HepG2 (cell line): ENCODE data around the gene ATG16L2. TPM values are rescaled to one million over a fixed set of nuclear protein-coding genes. Genes with fewer than 3 reads are reported as not detected.

ENCODE experiments used
- AGO2 ChIP-seq: fragments of 200-400 bp; formaldehyde crosslinking; optimal IDR thresholded peaks from 2 replicates; pipeline ENCODE3; 2017; ENCODE audit warnings: mild to moderate bottlenecking, low read depth, low read length, moderate library complexity
- ATF1 ChIP-seq: IDR thresholded peaks from 2 replicates; pipeline ENCODE4 v1.6.1; 2016; ENCODE audit warnings: mild to moderate bottlenecking, control low read depth
- ATF2 ChIP-seq: sonication (generic); formaldehyde crosslinking; IDR thresholded peaks from 2 replicates; pipeline ENCODE4 v1.4.0; 2020; ENCODE audit warnings: missing genetic modification reagents
- CHCHD3 ChIP-seq: sonication (generic); formaldehyde crosslinking; IDR thresholded peaks from 2 replicates; pipeline ENCODE4 v1.8.0; 2022; ENCODE audit warnings: mild to moderate bottlenecking, missing genetic modification reagents, moderate library complexity
- FOXA1 ChIP-seq, 2 experiments: fragments of 450-650 bp in 1 of 2; sonication (generic) in 1 of 2; formaldehyde crosslinking in 1 of 2; IDR thresholded peaks; 2 replicates each; pipeline versions ENCODE4 v1.4.0 to v1.6.1; 2016 to 2020; ENCODE audit warnings: missing genetic modification reagents in 1 of 2
- GATAD2A ChIP-seq: IDR thresholded peaks from 2 replicates; pipeline ENCODE4 v1.6.1; 2016
- HOXD1 ChIP-seq: sonication (generic); formaldehyde crosslinking; IDR thresholded peaks from 2 replicates; pipeline ENCODE4 v1.5.0; 2020; ENCODE audit warnings: missing genetic modification reagents
- KAT7 ChIP-seq: IDR thresholded peaks from 2 replicates; pipeline ENCODE4 v1.6.1; 2018; ENCODE audit warnings: borderline replicate concordance, missing compliant biosample characterization
- MAZ ChIP-seq, 2 experiments: sonication (generic) in 1 of 2; formaldehyde crosslinking in 1 of 2; IDR thresholded peaks; 2 replicates each; pipeline versions ENCODE4 v1.5.0 to v1.6.1; 2012 to 2020; ENCODE audit warnings: low read depth in 2 of 2, mild to moderate bottlenecking in 2 of 2, borderline replicate concordance in 1 of 2, improper control_type of control experiment in 1 of 2, low read length in 1 of 2, missing genetic modification reagents in 1 of 2, moderate library complexity in 1 of 2
- RARG ChIP-seq: sonication (generic); formaldehyde crosslinking; IDR thresholded peaks from 2 replicates; pipeline ENCODE4 v1.4.0; 2020; ENCODE audit warnings: low read depth, mild to moderate bottlenecking, missing genetic modification reagents
- RXRB ChIP-seq: IDR thresholded peaks from 2 replicates; pipeline ENCODE4 v1.6.1; 2016; ENCODE audit warnings: borderline replicate concordance, missing genetic modification reagents, missing compliant biosample characterization
- SALL2 ChIP-seq: sonication (generic); formaldehyde crosslinking; IDR thresholded peaks from 2 replicates; pipeline ENCODE4 v1.8.1; 2023; ENCODE audit warnings: mild to moderate bottlenecking, missing genetic modification reagents, inconsistent platforms
- SIN3A ChIP-seq: IDR thresholded peaks from 2 replicates; pipeline ENCODE4 v1.6.1; 2011; ENCODE audit warnings: low read depth, mild to moderate bottlenecking, control low read depth, low read length, borderline replicate concordance
- TBP ChIP-seq: sonication (generic); formaldehyde crosslinking; IDR thresholded peaks from 2 replicates; pipeline ENCODE4 v1.5.0; 2020; ENCODE audit warnings: missing genetic modification reagents
- TFE3 ChIP-seq: IDR thresholded peaks from 2 replicates; pipeline ENCODE4 v1.6.1; 2016
- ZBTB7A ChIP-seq: sonication (generic); formaldehyde crosslinking; IDR thresholded peaks from 2 replicates; pipeline ENCODE4 v1.8.0; 2022; ENCODE audit warnings: mild to moderate bottlenecking, missing genetic modification reagents
- ZBTB8A ChIP-seq: sonication (generic); formaldehyde crosslinking; IDR thresholded peaks from 2 replicates; pipeline ENCODE4 v1.4.0; 2020; ENCODE audit warnings: mild to moderate bottlenecking, low read depth, missing genetic modification reagents, borderline replicate concordance
- ZKSCAN5 ChIP-seq: sonication (generic); formaldehyde crosslinking; IDR thresholded peaks from 2 replicates; pipeline ENCODE4 v1.5.1; 2020; ENCODE audit warnings: mild to moderate bottlenecking, missing genetic modification reagents
- ZNF224 ChIP-seq: sonication (generic); formaldehyde crosslinking; IDR thresholded peaks from 2 replicates; pipeline ENCODE4 v1.5.0; 2020; ENCODE audit warnings: mild to moderate bottlenecking, missing genetic modification reagents
- ZNF570 ChIP-seq: sonication (generic); formaldehyde crosslinking; IDR thresholded peaks from 2 replicates; pipeline ENCODE4 v1.4.0; 2020; ENCODE audit warnings: mild to moderate bottlenecking, missing genetic modification reagents, borderline replicate concordance
- ZNF670 ChIP-seq: sonication (generic); formaldehyde crosslinking; IDR thresholded peaks from 2 replicates; pipeline ENCODE4 v1.8.0; 2022; ENCODE audit warnings: mild to moderate bottlenecking, missing genetic modification reagents, borderline replicate concordance
- ZNF720 ChIP-seq: sonication (generic); formaldehyde crosslinking; IDR thresholded peaks from 2 replicates; pipeline ENCODE4 v1.4.0; 2020; ENCODE audit warnings: missing genetic modification reagents
- polyA plus RNA-seq, 8 experiments: library from polyadenylated mRNA; depleted of rRNA in 3 of 8; stranded (reverse) in 7 of 8; unstranded in 1 of 8; fragments of >200 nt; fragmentation: Illumina TruSeq in 4 of 8; extraction: Trizol in 4 of 8; gene quantifications; 2 replicates each; pipeline versions ENCODE4 v1.2.1 to v1.2.3, GENCODE V29; 2011 to 2016; ENCODE audit warnings: low read depth in 4 of 8, missing spikeins in 1 of 8, mixed read lengths in 1 of 8; ENCODE audit not compliant: insufficient read depth in 1 of 8
- total RNA-seq, 5 experiments: library from RNA; depleted of rRNA; stranded (reverse); fragments of >200 nt; fragmentation: Illumina TruSeq; extraction: Trizol; gene quantifications; 2 replicates each; pipeline ENCODE4 v1.2.3, GENCODE V29; 2016; ENCODE audit warnings: low read depth in 1 of 5
- TF ChIP-seq, protein P1 (sequence below): IDR thresholded peaks from 2 replicates; pipeline ENCODE4 v1.6.1; 2016
- TF ChIP-seq, protein P2 (sequence below): sonication (generic); formaldehyde crosslinking; IDR thresholded peaks from 2 replicates; pipeline ENCODE4 v1.5.0; 2020; ENCODE audit warnings: missing genetic modification reagents

The ATG16L2 gene
- total and polyA plus RNA-seq, 2 of the 13 experiments (the other 11 are each of a cell fraction or from before 2014, with no cell fraction given) = 6.2 to 14.8 TPM

- peak; percentile 71 for TF ChIP-seq AGO2
- no peak for TF ChIP-seq ZBTB8A (CRISPR knock-in tag)
- no peak for TF ChIP-seq SIN3A
- TF ChIP-seq HOXD1 (CRISPR knock-in tag) = 0 out of 2 replicates have a peak, but pooled peaks have one; percentile 28
- TF ChIP-seq, protein P1, sequence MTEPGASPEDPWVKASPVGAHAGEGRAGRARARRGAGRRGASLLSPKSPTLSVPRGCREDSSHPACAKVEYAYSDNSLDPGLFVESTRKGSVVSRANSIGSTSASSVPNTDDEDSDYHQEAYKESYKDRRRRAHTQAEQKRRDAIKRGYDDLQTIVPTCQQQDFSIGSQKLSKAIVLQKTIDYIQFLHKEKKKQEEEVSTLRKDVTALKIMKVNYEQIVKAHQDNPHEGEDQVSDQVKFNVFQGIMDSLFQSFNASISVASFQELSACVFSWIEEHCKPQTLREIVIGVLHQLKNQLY (CRISPR knock-in tag) = no peak; the same call in 1 of the 2 replicates
- TF ChIP-seq CHCHD3 = no peak
- no peak for TF ChIP-seq RARG (CRISPR knock-in tag)
- no peak for TF ChIP-seq TBP (CRISPR knock-in tag)
- TF ChIP-seq FOXA1 (IDR thresholded peaks at IDR 0.05) = no peak
- TF ChIP-seq FOXA1 (CRISPR knock-in tag; IDR thresholded peaks at IDR 0.05) = peak; percentile 92
- TF ChIP-seq ZBTB7A (CRISPR knock-in tag) = no peak
- TF ChIP-seq KAT7 (CRISPR knock-in tag) = no peak
- TF ChIP-seq RXRB (CRISPR knock-in tag) = peak; percentile 45; the same call in 1 of the 2 replicates
- TF ChIP-seq ATF1 (CRISPR knock-in tag) = peak; percentile 61; the same call in 1 of the 2 replicates
- TF ChIP-seq ATF2 (CRISPR knock-in tag) = 0 out of 2 replicates have a peak, but pooled peaks have one; percentile 5
- TF ChIP-seq ZNF570 (CRISPR knock-in tag) = no peak
- 0 out of 2 replicates have a peak, but pooled peaks have one; percentile 16 for TF ChIP-seq GATAD2A
- TF ChIP-seq, protein P2, sequence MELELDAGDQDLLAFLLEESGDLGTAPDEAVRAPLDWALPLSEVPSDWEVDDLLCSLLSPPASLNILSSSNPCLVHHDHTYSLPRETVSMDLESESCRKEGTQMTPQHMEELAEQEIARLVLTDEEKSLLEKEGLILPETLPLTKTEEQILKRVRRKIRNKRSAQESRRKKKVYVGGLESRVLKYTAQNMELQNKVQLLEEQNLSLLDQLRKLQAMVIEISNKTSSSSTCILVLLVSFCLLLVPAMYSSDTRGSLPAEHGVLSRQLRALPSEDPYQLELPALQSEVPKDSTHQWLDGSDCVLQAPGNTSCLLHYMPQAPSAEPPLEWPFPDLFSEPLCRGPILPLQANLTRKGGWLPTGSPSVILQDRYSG (CRISPR knock-in tag) = no peak
- TF ChIP-seq TFE3 (CRISPR knock-in tag) = peak; percentile 42; the same call in 1 of the 2 replicates
- TF ChIP-seq ZNF224 = no peak
- TF ChIP-seq ZNF720 (CRISPR knock-in tag) = no peak
- TF ChIP-seq SALL2 (CRISPR knock-in tag) = peak; percentile 37; the same call in 1 of the 2 replicates
- TF ChIP-seq ZNF670 (CRISPR knock-in tag) = no peak
- no peak for TF ChIP-seq MAZ (IDR thresholded peaks at IDR 0.05; ENCODE audit: borderline replicate concordance, low read depth, low read length)
- TF ChIP-seq MAZ (CRISPR knock-in tag; IDR thresholded peaks at IDR 0.05; ENCODE audit: low read depth) = peak; percentile 93
- no peak; the same call in 1 of the 2 replicates for TF ChIP-seq ZKSCAN5
Measured at GRCh38 chr11:72793425-72794367, 20.5 kb upstream of the ATG16L2 start, which contains the start of gene STARD10 (continued).
